ENCODE results near the gene PLTP. TPM values are rescaled to one million over a fixed set of nuclear protein-coding genes. Genes with fewer than 3 reads are reported as not detected.
A peak's percentile ranks its signal among the peaks of the same experiment; 100 is the strongest.

Gene PLTP
- total and polyA plus RNA-seq, 2 of the 13 experiments (the other 11 are each of a cell fraction or from before 2014, with no cell fraction given): 16.9 to 28.6 TPM

DNA sequence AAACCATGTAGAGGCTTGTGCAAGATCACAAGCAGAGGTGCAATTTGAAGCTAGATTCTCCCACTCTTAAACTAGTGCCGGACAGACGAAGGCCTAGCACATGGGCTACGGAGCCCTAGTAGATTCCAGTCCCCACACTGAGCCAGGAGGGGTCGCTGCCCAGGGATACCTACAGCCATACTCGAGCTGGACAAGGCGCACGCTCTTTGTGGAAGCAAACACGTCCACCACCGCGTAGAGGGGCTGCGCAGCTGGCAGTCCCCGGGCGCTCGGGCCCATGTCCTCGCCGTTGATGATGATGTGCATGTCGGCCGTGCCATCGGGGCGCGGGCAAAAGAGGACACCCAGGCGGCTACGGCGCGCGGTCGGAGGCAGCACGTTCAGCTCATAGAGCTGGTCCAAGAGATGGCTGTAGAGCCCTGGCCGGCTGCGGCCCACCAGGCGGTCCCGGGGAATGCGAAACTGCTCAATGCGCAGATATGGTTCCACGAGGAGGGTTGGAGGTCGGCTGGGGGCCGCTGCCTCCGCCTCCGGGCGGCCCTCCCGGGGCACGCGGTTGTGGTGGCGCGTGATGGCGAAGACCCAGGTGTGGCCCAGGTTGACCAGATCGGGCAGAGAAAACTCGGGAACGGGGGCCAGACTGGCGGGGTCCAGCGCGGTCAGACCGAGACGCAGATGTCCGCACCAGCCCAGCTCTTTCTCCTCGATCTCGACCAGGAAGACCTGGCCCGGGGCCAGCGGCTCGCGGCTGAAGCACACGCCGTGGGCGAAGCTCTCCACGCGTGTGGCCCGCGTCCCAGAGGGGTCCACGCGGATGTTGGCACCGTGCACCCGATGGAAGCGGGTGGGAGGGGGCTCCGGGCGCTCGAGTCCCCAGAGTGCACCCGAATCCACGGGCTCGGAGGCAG is 21.6 kb downstream of the PLTP start (continued):
- TF ChIP-seq ZFYVE20 (CRISPR knock-in tag; IDR thresholded peaks at IDR 0.05; ENCODE audit: borderline replicate concordance, low read depth) (peak; percentile 65; the same call in 1 of the 2 replicates), POLR2AphosphoS2 (IDR thresholded peaks at IDR 0.05; ENCODE audit: low read depth, low read length) (no peak), HDAC6 (IDR thresholded peaks at IDR 0.05; ENCODE audit: low read depth, low read length) (no peak), ZKSCAN8 (CRISPR knock-in tag; IDR thresholded peaks at IDR 0.05; ENCODE audit: borderline replicate concordance) (peak; percentile 84), ZNF614 (CRISPR knock-in tag; IDR thresholded peaks at IDR 0.05; ENCODE audit: borderline replicate concordance) (peak; percentile 89), PITX1 (CRISPR knock-in tag; IDR thresholded peaks at IDR 0.05) (no peak; the same call in 1 of the 2 replicates), SOX6 (IDR thresholded peaks at IDR 0.05) (no peak), SOX6 (CRISPR knock-in tag; IDR thresholded peaks at IDR 0.05) (no peak; the same call in 1 of the 2 replicates), ZNF44 (CRISPR knock-in tag; IDR thresholded peaks at IDR 0.05) (peak; percentile 76; the same call in 1 of the 2 replicates), MTA3 (CRISPR knock-in tag; IDR thresholded peaks at IDR 0.05) (0 out of 2 replicates have a peak, but pooled peaks have one; percentile 28), ZNF784 (CRISPR knock-in tag; IDR thresholded peaks at IDR 0.05; ENCODE audit: borderline replicate concordance) (peak; percentile 75; the same call in 1 of the 2 replicates), NBN (conservative IDR thresholded peaks at IDR 0.05) (no peak), BATF2 (CRISPR knock-in tag; IDR thresholded peaks at IDR 0.05) (no peak), THYN1 (CRISPR knock-in tag; IDR thresholded peaks at IDR 0.05; ENCODE audit: borderline replicate concordance, low read depth) (0 out of 2 replicates have a peak, but pooled peaks have one; percentile 1), ZNF629 (CRISPR knock-in tag; conservative IDR thresholded peaks at IDR 0.05) (0 out of 2 replicates have a peak, but pooled peaks have one; percentile 16), ZNF101 (CRISPR knock-in tag; IDR thresholded peaks at IDR 0.05; ENCODE audit: borderline replicate concordance, low read depth) (no peak), STAG1 (CRISPR knock-in tag; IDR thresholded peaks at IDR 0.05) (peak; percentile 87), CC2D1A (CRISPR knock-in tag; IDR thresholded peaks at IDR 0.05) (no peak)
- TF ChIP-seq, protein P1, sequence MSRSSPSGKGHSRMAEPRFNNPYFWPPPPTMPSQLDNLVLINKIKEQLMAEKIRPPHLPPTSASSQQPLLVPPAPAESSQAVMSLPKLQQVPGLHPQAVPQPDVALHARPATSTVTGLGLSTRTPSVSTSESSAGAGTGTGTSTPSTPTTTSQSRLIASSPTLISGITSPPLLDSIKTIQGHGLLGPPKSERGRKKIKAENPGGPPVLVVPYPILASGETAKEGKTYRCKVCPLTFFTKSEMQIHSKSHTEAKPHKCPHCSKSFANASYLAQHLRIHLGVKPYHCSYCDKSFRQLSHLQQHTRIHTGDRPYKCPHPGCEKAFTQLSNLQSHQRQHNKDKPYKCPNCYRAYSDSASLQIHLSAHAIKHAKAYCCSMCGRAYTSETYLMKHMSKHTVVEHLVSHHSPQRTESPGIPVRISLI (CRISPR knock-in tag; IDR thresholded peaks at IDR 0.05; ENCODE audit: borderline replicate concordance): no peak
- TF ChIP-seq, protein P2, sequence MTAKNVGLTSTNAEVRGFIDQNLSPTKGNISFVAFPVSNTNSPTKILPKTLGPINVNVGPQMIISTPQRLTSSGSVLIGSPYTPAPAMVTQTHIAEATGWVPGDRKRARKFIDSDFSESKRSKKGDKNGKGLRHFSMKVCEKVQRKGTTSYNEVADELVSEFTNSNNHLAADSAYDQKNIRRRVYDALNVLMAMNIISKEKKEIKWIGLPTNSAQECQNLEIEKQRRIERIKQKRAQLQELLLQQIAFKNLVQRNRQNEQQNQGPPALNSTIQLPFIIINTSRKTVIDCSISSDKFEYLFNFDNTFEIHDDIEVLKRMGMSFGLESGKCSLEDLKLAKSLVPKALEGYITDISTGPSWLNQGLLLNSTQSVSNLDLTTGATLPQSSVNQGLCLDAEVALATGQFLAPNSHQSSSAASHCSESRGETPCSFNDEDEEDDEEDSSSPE (CRISPR knock-in tag; IDR thresholded peaks at IDR 0.05): peak; percentile 84

Measured in HepG2 (cell line).